ENCODE measurements around the gene TEK. TPM values are rescaled to one million over a fixed set of nuclear protein-coding genes. Genes with fewer than 3 reads are reported as not detected.
A peak's percentile ranks its signal among the peaks of the same experiment; 100 is the strongest.
"Not testable (repeated sequence)": the region's sequence is repeated elsewhere in the genome, so short reads cannot be mapped to it uniquely, and the experiment has no call there.

The TEK gene
- 6.9 TPM for polyA plus RNA-seq (2013, experiment 1 of 2; ENCODE audit: insufficient read length)
- polyA plus RNA-seq (2013, experiment 2 of 2; ENCODE audit: insufficient read length), result 7.7 TPM

GRCh38 chr9:27108981-27109541 lies at the start of gene TEK:
TSS of gene TEK (plus strand) at chr9:27109225. CDS start at chr9:27109591, 366 bp downstream.
- peak; percentile 53 for DNase-seq

GRCh38 chr9:27059412-27059811 lies 49.6 kb upstream of the TEK start:
- no peak for DNase-seq

- DNase-seq, result no peak
Measured at GRCh38 chr9:27059907-27060306, 49.1 kb upstream of the TEK start.

GRCh38 chr9:27065288-27065687 lies 43.7 kb upstream of the TEK start:
- DNase-seq, result no peak

- no peak for DNase-seq
Measured at GRCh38 chr9:27073841-27074728, 34.9 kb upstream of the TEK start.

GRCh38 chr9:27078685-27079084 lies 30.3 kb upstream of the TEK start:
- DNase-seq, result no peak

- no peak for DNase-seq
Measured at GRCh38 chr9:27085456-27085855, 23.6 kb upstream of the TEK start.

GRCh38 chr9:27086818-27087680 lies 22.0 kb upstream of the TEK start:
- peak; percentile 70 for DNase-seq

GRCh38 chr9:27088981-27089380 lies 20.0 kb upstream of the TEK start:
- DNase-seq, result peak; percentile 79

GRCh38 chr9:27089706-27090105 lies 19.3 kb upstream of the TEK start:
- no peak for DNase-seq

- DNase-seq, result peak; percentile 29
Measured at GRCh38 chr9:27090231-27090630, 18.8 kb upstream of the TEK start.

GRCh38 chr9:27090711-27091110 lies 18.3 kb upstream of the TEK start:
- DNase-seq, result peak; percentile 14

GRCh38 chr9:27092496-27092895 lies 16.5 kb upstream of the TEK start:
- not testable (repeated sequence) for DNase-seq

- not testable (repeated sequence) for DNase-seq
Measured at GRCh38 chr9:27093384-27094067, 15.5 kb upstream of the TEK start.

- DNase-seq, result peak; percentile 67
Measured at GRCh38 chr9:27094640-27095298, 14.3 kb upstream of the TEK start.

- no peak for DNase-seq
Measured at GRCh38 chr9:27107241-27107640, 1.8 kb upstream of the TEK start.

GRCh38 chr9:27109621-27110020 lies 596 bp downstream of the TEK start:
- no peak for DNase-seq

- no peak for DNase-seq
Measured at GRCh38 chr9:27110181-27110580, 1.2 kb downstream of the TEK start.

- no peak for DNase-seq
Measured at GRCh38 chr9:27112235-27112634, 3.2 kb downstream of the TEK start.

GRCh38 chr9:27117489-27118135 lies 8.6 kb downstream of the TEK start:
- DNase-seq, result no peak

- peak; percentile 44 for DNase-seq
Measured at GRCh38 chr9:27118916-27119315, 9.9 kb downstream of the TEK start.

All from fibroblast of skin of abdomen (primary cell).